Nephron (organoid): ENCODE results near the gene RUSF1.

Experiments used
- H3K27ac Mint-ChIP-seq, 3 experiments: 2 replicates each; pipeline ENCODE4 v1.8.0; 2020; ENCODE audit warnings: mixed read lengths in 3 of 3, mild to moderate bottlenecking in 2 of 3, moderate library complexity in 1 of 3
- H3K27me3 Mint-ChIP-seq: 2 replicates; pipeline ENCODE4 v1.8.0; 2021; ENCODE audit warnings: low read depth, mild to moderate bottlenecking, moderate library complexity, mixed read lengths
- H3K36me3 Mint-ChIP-seq: 2 replicates; pipeline ENCODE4 v1.8.0; 2020; ENCODE audit warnings: low read depth, mixed read lengths
- H3K4me1 Mint-ChIP-seq: 2 replicates; pipeline ENCODE4 v1.8.0; 2020; ENCODE audit warnings: mixed read lengths
- H3K4me3 Mint-ChIP-seq, 3 experiments: 2 replicates each; pipeline ENCODE4 v1.8.0; 2020; ENCODE audit warnings: mild to moderate bottlenecking in 3 of 3, mixed read lengths in 3 of 3, moderate library complexity in 2 of 3
- H3K9me3 Mint-ChIP-seq: 2 replicates; pipeline ENCODE4 v1.8.0; 2020; ENCODE audit warnings: mixed read lengths
- TF ChIP-seq, protein P1 (sequence below), 3 experiments: fragments of 200-600 bp; sonication (generic); IDR thresholded peaks; one replicate each; pipeline ENCODE4 v1.5.0; 2021; ENCODE audit warnings: antibody characterized with exemption in 3 of 3; ENCODE audit not compliant: unreplicated experiment in 3 of 3

Gene RUSF1

DNA sequence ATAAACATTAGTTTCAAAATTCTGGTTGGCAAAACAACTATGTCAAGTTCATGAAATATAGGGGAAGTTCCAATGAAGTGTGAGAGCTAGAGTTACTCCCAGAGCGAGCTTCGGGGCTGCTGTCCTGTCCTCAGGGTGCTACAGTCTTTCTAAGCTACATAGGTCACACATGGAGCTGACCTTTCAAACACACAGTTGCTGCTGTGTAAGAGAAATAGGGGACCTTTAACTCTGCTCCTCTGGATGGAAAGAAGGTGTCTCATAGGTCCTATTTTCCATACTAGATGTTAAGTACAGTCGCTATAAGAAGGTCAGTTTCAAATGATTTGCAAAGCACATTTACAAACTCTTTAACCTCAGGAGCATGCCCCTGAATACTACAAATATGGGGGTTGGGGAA, 13.2 kb upstream of the RUSF1 start:
- Mint-ChIP-seq H3K27ac (no peak overlapping the region), H3K27me3 (peaks cover 33% of the 10 kb centered on the region), H3K4me3 (no peak overlapping the region), H3K36me3 (no peaks in the 10 kb centered on the region), H3K4me1 (no peaks in the 10 kb centered on the region), H3K9me3 (peaks cover under 1% of the 10 kb centered on the region)
- TF ChIP-seq, protein P1, sequence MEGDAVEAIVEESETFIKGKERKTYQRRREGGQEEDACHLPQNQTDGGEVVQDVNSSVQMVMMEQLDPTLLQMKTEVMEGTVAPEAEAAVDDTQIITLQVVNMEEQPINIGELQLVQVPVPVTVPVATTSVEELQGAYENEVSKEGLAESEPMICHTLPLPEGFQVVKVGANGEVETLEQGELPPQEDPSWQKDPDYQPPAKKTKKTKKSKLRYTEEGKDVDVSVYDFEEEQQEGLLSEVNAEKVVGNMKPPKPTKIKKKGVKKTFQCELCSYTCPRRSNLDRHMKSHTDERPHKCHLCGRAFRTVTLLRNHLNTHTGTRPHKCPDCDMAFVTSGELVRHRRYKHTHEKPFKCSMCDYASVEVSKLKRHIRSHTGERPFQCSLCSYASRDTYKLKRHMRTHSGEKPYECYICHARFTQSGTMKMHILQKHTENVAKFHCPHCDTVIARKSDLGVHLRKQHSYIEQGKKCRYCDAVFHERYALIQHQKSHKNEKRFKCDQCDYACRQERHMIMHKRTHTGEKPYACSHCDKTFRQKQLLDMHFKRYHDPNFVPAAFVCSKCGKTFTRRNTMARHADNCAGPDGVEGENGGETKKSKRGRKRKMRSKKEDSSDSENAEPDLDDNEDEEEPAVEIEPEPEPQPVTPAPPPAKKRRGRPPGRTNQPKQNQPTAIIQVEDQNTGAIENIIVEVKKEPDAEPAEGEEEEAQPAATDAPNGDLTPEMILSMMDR (IDR thresholded peaks at IDR 0.05; ENCODE audit: unreplicated experiment in 3 of 3) = no peak

DNA sequence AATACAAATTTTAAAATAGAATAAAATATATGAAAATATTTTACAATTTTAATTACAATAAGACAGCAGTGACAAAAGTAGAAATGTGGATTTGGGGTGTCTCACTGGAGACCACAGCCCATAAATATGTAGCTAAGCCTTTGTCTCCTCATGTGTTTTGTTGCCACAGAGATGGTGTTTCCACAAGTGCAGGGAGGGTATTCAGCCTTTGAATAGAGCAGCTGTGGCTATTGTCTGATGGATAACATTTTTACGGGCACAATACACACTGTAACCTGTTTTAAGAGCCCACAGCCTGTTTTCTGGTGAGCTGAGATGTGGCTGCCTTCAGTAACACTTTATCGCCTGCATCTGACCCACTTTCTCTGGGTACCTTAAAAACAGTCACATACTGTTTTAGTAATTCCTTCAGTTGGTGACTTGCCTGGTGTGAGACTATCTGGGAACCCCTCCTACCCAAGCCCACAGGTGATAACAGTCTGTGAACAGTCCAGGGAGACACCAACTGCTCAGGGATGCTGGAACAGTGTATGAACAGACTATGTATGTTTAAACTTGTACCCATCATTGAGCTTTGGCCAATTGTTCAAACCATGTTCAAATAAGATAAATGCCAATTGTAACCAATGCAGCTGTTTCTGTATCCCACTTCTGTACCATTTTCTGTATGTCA, 11.7 kb upstream of the RUSF1 start:
- Mint-ChIP-seq H3K27me3 (peaks cover 27% of the 10 kb centered on the region), H3K9me3 (peaks cover 4% of the 10 kb centered on the region), H3K27ac (no peak overlapping the region), H3K4me1 (no peaks in the 10 kb centered on the region), H3K36me3 (no peaks in the 10 kb centered on the region), H3K4me3 (no peak overlapping the region)
- TF ChIP-seq, protein P1 (IDR thresholded peaks at IDR 0.05; ENCODE audit: unreplicated experiment in 3 of 3) = no peak

DNA sequence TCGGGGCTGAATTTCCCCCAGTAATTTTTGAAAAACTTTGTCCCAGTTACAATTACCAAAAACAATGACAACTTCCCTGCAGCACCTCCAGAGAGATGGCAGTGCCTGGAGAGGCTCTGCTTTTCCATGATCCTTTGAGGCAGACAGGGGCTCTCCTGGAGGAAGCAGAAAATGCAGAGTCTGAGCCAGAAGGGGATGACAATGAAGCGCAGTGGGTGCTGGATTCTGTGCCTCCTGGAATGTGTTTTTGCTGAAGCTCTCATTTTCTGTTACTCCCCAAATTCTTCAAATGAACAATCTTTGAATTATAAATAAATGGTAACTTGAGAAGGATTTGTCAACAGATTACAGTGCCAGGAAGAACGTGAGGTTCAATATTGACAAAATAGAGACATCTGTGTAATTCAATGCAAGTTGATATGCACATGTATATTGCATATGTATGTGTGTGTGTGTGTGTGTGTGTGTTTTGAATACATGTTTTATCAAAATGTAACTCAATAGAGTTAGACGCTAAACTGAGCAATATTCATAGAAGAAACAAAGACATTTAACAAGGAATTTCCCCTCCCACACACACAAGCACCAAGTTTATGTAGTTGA, 9.7 kb upstream of the RUSF1 start:
- Mint-ChIP-seq H3K27ac (no peak overlapping the region), H3K4me1 (no peaks in the 10 kb centered on the region), H3K27me3 (peaks cover 19% of the 10 kb centered on the region), H3K36me3 (no peaks in the 10 kb centered on the region), H3K4me3 (no peak overlapping the region), H3K9me3 (peaks cover 4% of the 10 kb centered on the region)
- TF ChIP-seq, protein P1 (IDR thresholded peaks at IDR 0.05; ENCODE audit: unreplicated experiment in 3 of 3) = no peak

DNA sequence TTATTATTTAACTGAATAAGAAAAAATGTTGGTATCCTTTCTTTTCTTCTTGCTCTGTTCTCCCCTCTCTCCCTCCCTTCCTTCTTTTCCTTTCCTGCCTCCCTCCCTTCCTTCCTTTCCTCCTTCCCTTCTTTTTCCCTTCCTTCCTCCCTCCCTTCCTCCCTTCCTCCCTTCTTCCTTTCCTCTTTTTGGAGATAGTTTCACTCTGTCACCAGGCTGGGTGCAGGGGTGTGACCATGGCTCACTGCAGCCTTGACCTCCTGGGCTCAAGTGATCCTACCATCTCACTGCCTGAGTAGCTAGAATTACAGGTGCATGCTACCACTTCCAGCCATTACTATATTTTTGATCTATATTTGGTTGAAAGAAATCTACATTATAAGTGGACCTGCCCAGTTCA, 5.7 kb upstream of the RUSF1 start:
- peaks cover 14% of the 10 kb centered on the region for H3K27me3 Mint-ChIP-seq
- TF ChIP-seq, protein P1 (IDR thresholded peaks at IDR 0.05; ENCODE audit: unreplicated experiment in 3 of 3) = no peak

DNA sequence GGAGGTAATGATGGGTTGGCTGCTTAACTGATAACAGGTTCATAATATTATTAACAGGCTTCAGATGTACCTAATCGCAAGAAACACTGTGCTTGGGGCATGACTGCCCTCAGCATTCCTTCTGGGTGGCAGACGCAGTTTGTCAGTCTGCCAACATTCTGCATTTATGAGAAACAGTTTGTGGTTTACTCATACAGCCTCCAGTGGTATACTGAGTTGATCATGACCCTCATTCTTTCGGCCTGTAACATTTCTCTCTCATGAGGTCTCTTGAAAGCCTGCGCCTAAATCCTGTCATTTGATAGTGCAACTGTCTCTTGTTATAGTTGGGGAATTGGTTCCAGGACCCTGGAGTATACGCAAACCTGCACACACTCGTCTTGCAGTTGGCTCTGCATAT, 4.9 kb upstream of the RUSF1 start:
- TF ChIP-seq, protein P1 (IDR thresholded peaks at IDR 0.05; ENCODE audit: unreplicated experiment in 3 of 3) = no peak
- Mint-ChIP-seq H3K4me3 (no peak overlapping the region), H3K27me3 (peaks cover 14% of the 10 kb centered on the region), H3K27ac (no peak overlapping the region), H3K36me3 (no peaks in the 10 kb centered on the region), H3K4me1 (peaks cover 11% of the 10 kb centered on the region), H3K9me3 (peaks cover 4% of the 10 kb centered on the region)

More for the DNA sequence above, 5.7 kb upstream of the RUSF1 start:
- Mint-ChIP-seq H3K4me1 (peaks cover 5% of the 10 kb centered on the region), H3K4me3 (no peak overlapping the region), H3K36me3 (no peaks in the 10 kb centered on the region), H3K27ac (no peak overlapping the region), H3K9me3 (peaks cover 4% of the 10 kb centered on the region)
